Lung (tissue), 12 donors: Measurements from ENCODE around the gene PELI2. TPM values are rescaled to one million over a fixed set of nuclear protein-coding genes. Genes with fewer than 3 reads are reported as not detected.
A peak's percentile ranks its signal among the peaks of the same experiment; 100 is the strongest.

ENCODE experiments used
- ATAC-seq: fragments of 200-7000 bp; cut with Tn5 transposase; one replicate; pipeline ENCODE4 v1.9.1; 2020; ENCODE audit warnings: moderate number of reproducible peaks; ENCODE audit not compliant: insufficient read depth, low FRiP score
- DNase-seq, 3 donors: peaks; one replicate each; pipeline ENCODE4 v3.0.0-alpha.2; 2013 to 2017
- H3K27ac ChIP-seq, 2 donors: one replicate each; pipeline ENCODE4 v1.5.1; 2013; ENCODE audit warnings: mild to moderate bottlenecking in 2 of 2, moderate library complexity in 2 of 2, control low read depth in 1 of 2, inconsistent platforms in 1 of 2, low read depth in 1 of 2, low read length in 1 of 2
- H3K27me3 ChIP-seq, 3 donors: one replicate each; pipeline ENCODE4 v1.5.1; 2013; ENCODE audit warnings: low read length in 2 of 3; ENCODE audit not compliant: control insufficient read depth in 3 of 3, insufficient read depth in 3 of 3
- H3K36me3 ChIP-seq, 4 donors: one replicate each; pipeline ENCODE4 v1.5.1; 2013; ENCODE audit warnings: low read length in 4 of 4, mild to moderate bottlenecking in 1 of 4, moderate library complexity in 1 of 4; ENCODE audit not compliant: control insufficient read depth in 4 of 4, insufficient read depth in 4 of 4
- H3K4me1 ChIP-seq, 5 donors: one replicate each; pipeline ENCODE4 v1.5.1; 2013; ENCODE audit warnings: low read length in 5 of 5, mild to moderate bottlenecking in 2 of 5, moderate library complexity in 1 of 5; ENCODE audit not compliant: control insufficient read depth in 5 of 5, insufficient read depth in 5 of 5
- H3K4me3 ChIP-seq: one replicate; pipeline ENCODE4 v1.5.1; 2013; ENCODE audit warnings: mild to moderate bottlenecking, control low read depth, moderate library complexity
- H3K9ac ChIP-seq, 2 donors: one replicate each; pipeline ENCODE4 v1.5.1; 2013; ENCODE audit warnings: low read length in 2 of 2, control low read depth in 1 of 2; ENCODE audit not compliant: insufficient read depth in 1 of 2
- H3K9me3 ChIP-seq, 4 donors: one replicate each; pipeline ENCODE4 v1.5.1; 2013; ENCODE audit warnings: low read length in 3 of 4, mild to moderate bottlenecking in 1 of 4, moderate library complexity in 1 of 4; ENCODE audit not compliant: control insufficient read depth in 4 of 4, insufficient read depth in 3 of 4
- WGBS, 2 donors: extraction: QIAGEN DNeasy Blood & Tissue Kit; methylation state at CpG; one replicate each; pipeline ENCODE4 v1.1.7; 2013; 5-methylcytosine and 5-hydroxymethylcytosine counted together
- polyA plus RNA-seq, 2 donors: library from polyadenylated mRNA; stranded (reverse); fragments of 200-250 nt; gene quantifications; one replicate each; pipeline ENCODE4 v1.2.1, GENCODE V29; 2013
- total RNA-seq, 2 donors: library from RNA; depleted of rRNA in 1 of 2; stranded (reverse); fragments of >200 nt in 1 of 2; gene quantifications; one replicate each; pipeline ENCODE4 v1.2.1, GENCODE V29; 2014 to 2021
- TF ChIP-seq, protein P1 (sequence below): IDR thresholded peaks from 2 replicates; pipeline ENCODE4 v1.5.1; 2012; ENCODE audit warnings: mild to moderate bottlenecking; ENCODE audit errors: control extremely low read depth, extremely low read depth
- donor health status: control.
- donor health status: control.
- donor health status: Bipolar disorder and iron deficiency.
- donor health status: healthy.
- donor health status: DM: yes; HTN: yes; CAD: no.

PELI2 gene
- total and polyA plus RNA-seq, 4 donors = 3.8 to 21.1 (median 8.5) TPM

DNA sequence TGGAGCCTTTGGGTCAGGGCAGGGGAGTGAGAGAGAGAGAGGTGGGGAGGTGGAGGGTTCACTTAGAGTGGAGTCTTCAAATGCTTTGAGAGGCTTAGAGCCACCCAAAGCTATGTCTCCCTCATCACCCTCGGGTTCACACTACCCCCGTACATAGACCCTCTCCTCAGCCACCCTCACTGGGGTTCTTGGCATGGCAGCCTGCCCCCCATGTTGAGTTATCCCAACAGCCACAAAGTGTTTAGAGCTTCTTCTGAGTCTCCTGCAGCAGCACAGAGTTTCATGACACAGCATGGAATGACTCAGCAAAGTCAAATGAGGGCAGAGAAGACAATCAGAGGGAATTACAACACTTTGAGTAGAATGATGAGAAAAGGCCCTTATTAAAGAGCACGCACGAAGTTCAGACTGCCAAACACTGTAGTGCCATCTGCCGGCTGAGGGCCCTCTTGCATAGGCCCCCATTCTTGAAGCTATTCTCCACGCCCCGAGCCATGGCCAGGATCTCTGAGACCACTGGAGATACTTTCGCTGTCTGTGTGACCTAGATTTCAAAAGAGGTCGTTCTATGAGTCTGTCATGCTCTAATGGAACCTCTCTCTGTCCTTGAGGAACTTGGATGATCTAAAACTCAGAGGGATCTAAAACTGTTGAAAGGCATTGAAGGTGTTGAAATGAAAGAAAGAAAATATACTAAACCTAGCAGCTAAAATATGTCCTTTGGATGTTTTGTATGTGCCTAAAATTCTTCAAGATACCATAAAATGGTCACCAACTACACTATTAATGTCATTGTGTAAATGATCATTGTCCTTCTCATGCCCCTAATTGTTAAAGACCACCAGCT lies 221.9 kb downstream of the PELI2 start:
- WGBS, 2 donors = 31 to 36% methylated on average over 9 of the region's 9 CpGs

DNA sequence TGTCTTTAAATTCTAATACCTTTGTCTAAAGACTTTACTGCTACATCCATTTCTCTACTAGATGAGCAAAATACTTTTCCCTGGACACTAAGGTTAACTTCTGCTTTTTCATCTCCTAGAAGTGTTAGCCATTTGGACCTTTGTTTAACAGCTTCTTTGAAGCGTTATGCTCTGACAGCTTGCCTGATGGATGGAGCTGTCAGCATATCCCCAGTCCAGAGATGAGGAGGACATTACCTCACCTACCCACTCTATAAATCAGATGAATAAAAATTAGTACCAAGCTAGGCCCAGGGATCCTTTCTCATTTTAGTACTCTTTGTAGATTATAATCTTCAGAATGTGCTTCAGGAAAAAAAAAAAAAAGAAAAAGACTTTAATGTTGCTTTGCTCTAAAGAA lies 222.7 kb downstream of the PELI2 start:
- H3K4me1 ChIP-seq = peaks cover 0 to 12% (median 3%) of the 10 kb centered on the region in 5 donors
- no peak overlapping the region for H3K9ac ChIP-seq
- DNase-seq (no peak), ATAC-seq (no peak)
- TF ChIP-seq, protein P1, sequence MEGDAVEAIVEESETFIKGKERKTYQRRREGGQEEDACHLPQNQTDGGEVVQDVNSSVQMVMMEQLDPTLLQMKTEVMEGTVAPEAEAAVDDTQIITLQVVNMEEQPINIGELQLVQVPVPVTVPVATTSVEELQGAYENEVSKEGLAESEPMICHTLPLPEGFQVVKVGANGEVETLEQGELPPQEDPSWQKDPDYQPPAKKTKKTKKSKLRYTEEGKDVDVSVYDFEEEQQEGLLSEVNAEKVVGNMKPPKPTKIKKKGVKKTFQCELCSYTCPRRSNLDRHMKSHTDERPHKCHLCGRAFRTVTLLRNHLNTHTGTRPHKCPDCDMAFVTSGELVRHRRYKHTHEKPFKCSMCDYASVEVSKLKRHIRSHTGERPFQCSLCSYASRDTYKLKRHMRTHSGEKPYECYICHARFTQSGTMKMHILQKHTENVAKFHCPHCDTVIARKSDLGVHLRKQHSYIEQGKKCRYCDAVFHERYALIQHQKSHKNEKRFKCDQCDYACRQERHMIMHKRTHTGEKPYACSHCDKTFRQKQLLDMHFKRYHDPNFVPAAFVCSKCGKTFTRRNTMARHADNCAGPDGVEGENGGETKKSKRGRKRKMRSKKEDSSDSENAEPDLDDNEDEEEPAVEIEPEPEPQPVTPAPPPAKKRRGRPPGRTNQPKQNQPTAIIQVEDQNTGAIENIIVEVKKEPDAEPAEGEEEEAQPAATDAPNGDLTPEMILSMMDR = no peak
- H3K36me3 ChIP-seq = peaks cover 0 to 2% (median 0%) of the 10 kb centered on the region in 4 donors
- H3K4me3 ChIP-seq = no peak overlapping the region
- no peaks in the 10 kb centered on the region for H3K9me3 ChIP-seq
- H3K27me3 ChIP-seq = no peaks in the 10 kb centered on the region
- 63 to 67% methylated on average over 1 of the region's 1 CpG for WGBS, 2 donors
- no peak overlapping the region for H3K27ac ChIP-seq

More for the DNA sequence above, 221.9 kb downstream of the PELI2 start:
- ATAC-seq (peak; percentile 70), DNase-seq (peak; percentile 74 to 85 (median 82))
- Histone ChIP-seq H3K36me3 (peaks cover 0 to 2% (median 0%) of the 10 kb centered on the region in 4 donors), H3K27ac (no peak overlapping the region), H3K9ac (no peak overlapping the region), H3K4me1 (peaks cover 0 to 12% (median 3%) of the 10 kb centered on the region in 5 donors), H3K27me3 (no peaks in the 10 kb centered on the region), H3K9me3 (no peaks in the 10 kb centered on the region), H3K4me3 (no peak overlapping the region)
- TF ChIP-seq, protein P1 = peak; percentile 61

DNA sequence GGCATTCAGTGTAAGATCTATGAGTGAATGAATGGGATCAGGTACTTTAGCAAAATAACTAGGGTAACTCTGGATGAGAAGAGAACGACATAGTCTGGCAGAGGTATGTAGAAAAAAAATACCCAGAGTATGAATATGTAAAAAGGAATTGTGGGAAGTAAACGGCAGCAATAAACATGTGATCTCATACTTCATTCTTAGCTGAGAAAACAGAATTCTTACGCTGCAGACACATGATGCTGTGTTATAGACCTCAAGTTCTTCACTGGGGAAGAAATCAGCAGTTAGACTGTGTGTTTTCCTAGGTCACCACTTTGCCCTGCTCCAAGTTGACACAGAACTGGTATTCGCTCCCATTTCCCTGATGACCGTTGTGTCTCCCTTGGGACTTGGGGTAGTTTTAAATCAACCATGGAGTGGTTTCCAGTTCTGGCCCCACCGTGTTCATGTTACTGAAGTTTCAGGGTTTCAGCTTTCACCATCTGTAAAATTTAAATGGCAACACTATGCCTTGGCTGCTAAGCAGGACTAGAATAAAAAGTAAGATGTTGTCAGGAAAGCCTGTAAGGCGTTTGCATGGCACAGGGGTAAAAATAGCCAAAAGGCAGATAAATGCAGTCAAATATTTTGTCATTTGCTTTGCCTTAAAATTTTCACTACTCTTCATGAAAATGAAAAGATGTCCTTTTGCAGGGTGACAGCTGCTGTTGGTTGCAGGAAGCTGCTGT lies 223.7 kb downstream of the PELI2 start:
- Histone ChIP-seq H3K27ac (peak overlapping the region in 1 of 2 donors; percentile 30), H3K27me3 (no peaks in the 10 kb centered on the region), H3K9ac (no peak overlapping the region), H3K36me3 (peaks cover 0 to 2% (median 0%) of the 10 kb centered on the region in 4 donors), H3K4me3 (no peak overlapping the region), H3K9me3 (no peaks in the 10 kb centered on the region), H3K4me1 (peaks cover 0 to 12% (median 3%) of the 10 kb centered on the region in 5 donors)
- DNase-seq = peak in 1 of 3 donors; percentile 52
- WGBS, 2 donors = 43 to 46% methylated on average over 7 of the region's 7 CpGs
- no peak for ATAC-seq
- TF ChIP-seq, protein P1 = no peak
